ENCODE data around the gene ANKH.

ANKH gene

DNA sequence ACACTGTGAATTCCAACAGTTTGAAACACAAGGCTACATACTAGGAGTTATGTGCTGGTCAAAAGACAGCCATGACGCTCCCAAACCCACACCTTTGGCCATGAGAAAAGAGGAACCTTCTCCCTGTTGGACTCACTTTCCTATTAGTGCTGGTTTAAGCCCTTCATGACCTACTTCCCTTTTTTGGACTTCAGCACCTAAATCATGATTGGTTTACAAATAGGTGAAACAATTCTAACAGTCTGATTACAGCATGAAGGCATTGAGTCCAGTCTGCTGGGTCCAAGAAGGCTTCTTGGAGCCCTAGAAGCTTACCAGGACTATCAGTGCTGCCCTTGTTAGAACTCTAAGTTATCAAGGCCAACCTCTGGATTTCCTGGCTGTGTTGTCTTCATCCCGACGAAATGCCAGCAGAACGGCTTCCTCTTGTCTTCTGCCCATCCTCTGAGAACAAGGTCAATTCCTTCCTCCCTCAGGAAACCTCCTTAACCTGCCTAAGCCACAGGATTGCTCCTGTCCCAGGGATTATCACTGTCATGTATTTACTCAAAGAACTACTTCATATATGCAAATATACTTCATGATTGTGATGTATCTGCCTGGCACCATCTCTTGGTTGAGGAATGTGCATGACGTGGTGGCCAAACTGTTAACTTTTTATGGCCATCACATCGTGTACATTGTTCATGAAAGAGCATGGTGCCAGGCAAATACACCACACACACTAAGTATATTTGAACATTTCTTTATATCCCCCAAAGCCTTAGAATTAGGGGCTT lies 83.6 kb downstream of the ANKH start:
- DNase-seq: no peak

DNA sequence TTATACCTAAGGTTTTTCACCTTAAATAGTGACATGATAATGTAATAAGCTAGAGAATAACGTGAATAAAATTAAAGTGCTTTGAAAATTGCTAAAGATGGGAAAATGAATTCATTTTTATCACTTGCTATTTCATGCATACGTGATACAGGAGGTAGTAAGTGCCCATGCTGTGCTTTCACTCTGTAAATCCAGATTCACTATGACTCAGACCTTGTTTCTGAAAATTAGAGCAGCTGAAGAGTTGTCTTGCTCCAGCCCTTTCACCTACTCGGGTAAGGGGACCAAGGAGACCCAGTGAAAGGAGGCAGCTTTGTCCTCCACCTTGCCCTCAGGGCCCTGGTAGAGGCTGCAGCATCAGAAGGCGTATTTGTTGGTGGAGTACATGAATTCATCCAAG lies 87.9 kb downstream of the ANKH start:
- DNase-seq: no peak

DNA sequence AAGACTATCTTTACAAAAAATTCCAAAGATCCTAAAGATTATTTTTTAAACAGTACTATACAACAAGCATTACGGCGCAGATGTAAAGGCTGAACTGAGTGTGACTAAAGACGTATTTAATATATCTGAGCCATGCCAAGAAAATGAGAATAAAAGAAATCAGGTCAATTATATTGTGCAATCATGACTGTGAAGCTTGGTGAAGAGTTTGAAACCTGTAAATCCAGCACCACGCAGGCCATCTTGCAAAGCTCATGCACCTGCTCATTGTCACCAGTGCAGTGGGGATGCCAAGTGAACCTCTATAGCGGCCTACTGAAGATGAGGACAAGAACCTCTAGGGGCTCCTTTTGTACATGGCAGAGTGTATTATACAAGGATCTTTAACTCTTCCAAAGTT lies 89.0 kb downstream of the ANKH start:
- no peak for DNase-seq

- DNase-seq: no peak
These were observed 90.5 kb downstream of the ANKH start for GRCh38 chr5:14781106-14781505.

DNA sequence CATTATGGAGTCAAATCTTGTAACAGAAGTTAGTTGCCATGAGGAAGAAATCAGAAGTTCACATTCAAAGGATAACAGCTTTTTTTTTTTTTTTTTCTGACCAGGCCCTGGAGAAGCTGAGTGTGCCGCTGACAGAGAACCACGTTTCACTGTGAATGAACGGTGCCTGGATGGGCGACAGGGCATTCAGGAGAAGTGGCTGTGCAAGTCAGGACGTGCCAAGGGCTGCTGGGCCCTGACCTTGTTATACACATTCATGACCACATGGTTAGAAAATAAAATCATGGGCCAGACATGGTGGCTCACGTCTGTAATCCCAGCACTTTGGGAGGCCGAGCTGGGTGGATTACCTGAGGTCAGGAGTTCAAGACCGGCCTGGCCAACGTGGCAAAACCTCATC lies 91.6 kb downstream of the ANKH start:
- no peak for DNase-seq

GRCh38 chr5:14778792-14779070 lies 92.8 kb downstream of the ANKH start:
- DNase-seq: no peak

- no peak for DNase-seq
These were observed 93.4 kb downstream of the ANKH start for GRCh38 chr5:14777932-14778791.

DNA sequence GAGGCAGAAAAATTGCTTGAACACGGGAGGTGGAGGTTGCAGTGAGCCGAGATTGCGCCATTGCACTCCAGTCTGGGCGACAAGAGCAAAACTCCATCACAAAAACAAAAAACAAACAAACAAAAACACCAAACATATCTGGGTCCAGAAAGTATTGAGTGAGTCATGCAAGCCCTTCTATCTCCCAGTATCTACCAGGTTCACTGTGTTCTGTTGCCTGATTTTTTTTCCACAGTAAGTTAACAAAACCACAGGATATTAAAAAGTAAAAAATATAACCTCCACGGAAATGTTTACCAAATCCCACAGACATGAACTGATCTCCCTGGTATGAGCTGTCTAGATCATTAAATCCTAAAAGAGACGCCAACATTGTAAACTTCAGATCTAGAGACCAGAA lies 94.4 kb downstream of the ANKH start:
- no peak for DNase-seq

GRCh38 chr5:14776602-14777001 lies 95.0 kb downstream of the ANKH start:
- DNase-seq: no peak

GRCh38 chr5:14775857-14776256 lies 95.7 kb downstream of the ANKH start:
- DNase-seq: no peak

DNA sequence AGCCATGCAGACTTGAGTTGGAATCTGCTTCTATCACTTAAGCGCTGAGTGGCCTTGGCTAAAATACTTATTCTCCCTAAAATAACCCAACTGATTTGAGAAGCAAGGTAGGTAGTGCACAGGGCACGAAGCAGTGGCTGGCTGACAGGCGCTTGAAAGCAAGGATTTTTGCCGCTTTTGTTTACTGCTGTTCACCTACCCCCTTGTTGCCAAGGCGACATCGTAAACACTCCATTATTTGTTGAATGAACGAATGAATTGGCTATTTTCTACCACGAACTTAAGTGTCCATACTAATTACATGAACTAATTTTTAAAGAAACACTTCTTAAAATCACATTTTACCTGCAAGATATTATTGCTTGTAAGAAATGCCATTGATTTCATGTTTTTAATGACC lies 98.0 kb downstream of the ANKH start:
- DNase-seq: no peak

DNA sequence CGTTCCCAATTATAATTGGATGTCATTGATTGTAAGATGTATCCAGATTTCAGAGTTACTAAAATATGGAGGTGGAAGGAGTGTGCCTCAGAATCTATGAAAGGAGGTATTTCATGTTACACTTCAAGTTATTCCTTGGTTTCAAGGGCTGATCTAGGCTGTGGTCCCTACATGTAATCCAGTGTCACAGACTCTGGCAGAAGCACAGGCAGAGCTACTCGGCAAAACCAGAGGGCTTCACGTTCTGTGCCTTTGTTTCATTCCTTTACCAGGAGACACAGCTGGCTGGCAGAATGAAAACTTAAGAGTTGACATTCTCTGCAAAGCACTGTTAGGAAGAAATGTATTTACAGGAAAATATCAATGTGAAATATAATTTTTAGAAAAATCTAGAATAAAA lies 99.6 kb downstream of the ANKH start:
- no peak for DNase-seq

GRCh38 chr5:14771189-14771588 lies 100.4 kb downstream of the ANKH start:
- DNase-seq: no peak

DNA sequence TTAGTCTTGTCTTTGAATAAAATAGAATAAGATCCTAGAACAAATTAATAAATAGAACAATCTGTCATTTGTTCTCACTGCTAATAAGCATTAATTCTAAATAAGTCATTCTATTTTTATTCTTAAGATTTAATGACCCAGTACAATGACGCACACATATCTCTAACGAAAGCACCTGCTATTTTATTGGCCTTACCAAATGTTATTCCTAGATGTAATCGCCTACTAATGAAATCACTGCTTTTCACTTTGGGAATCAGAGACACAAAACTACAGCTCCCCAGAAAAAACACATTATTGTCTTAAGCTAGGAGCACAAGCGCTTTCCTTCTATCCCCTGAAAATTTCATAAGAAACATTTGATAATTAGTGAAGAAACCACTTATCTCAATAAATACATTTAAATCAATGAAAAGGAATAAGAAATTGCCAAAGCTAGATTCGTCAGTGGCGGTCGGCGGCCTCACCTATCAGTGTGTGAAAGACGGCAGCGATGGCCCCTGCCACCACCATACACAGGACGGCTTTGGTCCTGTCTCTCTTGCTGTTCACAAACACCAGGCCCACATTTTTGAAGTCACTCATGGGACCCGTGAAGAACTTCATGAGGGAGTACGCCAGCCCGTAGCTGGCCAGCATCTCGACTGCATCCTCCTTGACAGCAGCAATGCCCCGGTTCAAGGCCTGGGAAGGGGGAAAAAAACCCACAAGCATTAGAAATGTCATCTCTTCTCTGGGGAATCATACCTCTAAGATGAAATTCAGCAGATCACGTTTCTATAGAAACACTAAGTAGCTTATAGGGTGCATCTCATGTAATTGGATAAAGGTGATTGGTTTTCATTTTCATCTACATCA lies 102.8 kb downstream of the ANKH start:
- DNase-seq: no peak

DNA sequence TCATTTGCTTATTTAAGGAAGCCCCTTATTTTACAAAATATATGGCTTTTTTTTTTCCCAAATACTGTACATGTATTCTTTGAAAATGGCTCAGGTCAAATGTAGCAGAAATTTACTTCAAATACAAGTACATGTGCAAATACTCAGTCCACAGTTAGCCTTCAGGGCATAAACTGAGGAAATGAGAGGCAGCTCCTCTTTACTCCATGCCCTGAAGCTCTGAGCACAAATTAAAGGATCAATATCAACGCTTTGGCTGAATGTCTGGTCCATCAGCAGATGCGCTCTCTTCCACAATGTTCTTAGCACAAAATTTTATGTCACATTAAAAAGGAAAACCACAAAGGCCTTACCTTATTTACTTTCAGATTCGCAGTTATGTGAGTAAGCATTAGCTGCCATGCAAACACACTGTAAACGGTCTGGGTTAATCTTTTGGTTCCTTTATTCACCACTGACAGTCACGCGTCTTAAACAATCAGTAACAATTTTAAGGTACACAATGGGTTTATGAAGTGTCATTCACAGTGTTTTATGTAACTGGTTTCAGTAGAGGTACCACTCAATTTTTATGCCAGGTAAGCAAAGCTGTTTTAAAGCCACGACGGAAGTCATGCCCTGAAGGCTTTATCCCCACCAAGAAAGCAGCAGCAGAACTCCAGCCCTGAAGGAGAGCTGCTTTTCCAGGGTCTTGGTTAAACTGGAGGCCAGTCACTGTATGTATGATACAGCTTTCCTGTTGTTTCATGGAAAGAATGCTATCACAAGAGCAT lies 103.7 kb downstream of the ANKH start:
- DNase-seq: no peak

DNA sequence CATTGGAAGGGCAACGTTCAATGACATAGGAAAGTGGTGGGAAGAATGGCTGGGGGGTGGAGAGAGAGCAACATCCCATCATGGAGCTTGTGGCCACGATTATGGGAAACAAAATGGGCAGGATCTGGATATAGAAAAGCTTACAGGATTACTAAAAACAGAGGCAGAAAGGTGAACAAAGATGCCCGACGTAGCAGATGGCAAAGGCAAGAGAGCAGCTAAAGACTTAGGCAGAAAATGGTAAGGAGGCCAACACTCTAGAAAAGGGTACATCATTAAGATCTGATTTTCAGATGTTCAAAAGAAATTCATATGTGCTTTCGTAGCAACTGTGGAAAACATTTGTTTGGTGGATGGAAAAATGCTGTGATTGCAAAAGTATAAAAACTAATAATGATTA lies 104.5 kb downstream of the ANKH start:
- no peak for DNase-seq

GRCh38 chr5:14766584-14766983 lies 105.0 kb downstream of the ANKH start:
- DNase-seq: no peak

DNA sequence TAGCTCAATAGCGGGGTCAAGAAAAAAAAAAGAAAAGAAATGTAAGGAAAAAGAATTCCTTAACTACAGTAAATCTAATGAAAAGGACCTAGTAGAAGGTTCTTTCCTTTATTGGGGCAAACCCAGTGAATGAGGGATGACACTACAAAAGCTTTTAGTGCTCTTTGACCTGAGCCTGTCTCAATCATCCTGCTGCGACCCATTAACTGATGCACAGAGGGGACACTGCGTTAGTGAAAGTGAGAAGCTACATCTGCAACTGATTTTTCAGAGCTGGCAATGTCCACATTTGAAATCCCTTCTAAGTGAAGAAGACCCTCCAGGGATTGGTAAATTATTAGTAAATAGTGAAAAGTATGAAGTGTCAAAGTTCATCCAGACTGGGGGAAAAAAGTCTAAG lies 106.0 kb downstream of the ANKH start:
- no peak for DNase-seq

DNA sequence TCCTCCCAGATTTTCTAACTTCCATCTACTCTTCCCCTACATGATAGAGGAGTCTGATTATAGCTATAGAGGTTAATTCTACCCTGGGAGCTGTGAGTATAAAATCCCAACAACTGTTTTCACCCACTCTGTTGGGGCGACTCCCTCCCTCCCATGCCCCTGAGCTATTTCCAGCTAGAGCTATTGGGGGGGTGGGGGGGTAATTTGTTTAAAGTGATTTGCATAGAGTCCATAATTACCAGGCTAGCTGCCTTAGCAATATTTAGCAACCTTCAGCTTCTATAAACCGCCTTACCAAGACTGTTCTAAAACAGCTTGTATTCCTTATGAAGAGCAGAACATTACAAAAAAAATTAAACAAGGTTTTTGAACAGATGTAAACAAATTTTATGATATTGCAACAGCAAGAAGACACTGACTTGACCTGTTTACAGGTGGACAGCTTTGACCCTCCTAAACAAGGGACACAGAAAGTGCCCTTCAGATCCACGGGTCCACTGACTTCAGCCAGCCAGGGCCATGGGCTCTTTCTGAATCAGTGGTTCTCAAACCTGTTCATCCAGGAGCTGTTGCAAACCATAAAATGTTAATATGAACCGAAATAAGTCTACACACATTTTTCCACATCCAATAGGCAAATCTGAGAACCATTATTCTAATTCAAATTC lies 108.9 kb downstream of the ANKH start:
- DNase-seq: no peak

DNA sequence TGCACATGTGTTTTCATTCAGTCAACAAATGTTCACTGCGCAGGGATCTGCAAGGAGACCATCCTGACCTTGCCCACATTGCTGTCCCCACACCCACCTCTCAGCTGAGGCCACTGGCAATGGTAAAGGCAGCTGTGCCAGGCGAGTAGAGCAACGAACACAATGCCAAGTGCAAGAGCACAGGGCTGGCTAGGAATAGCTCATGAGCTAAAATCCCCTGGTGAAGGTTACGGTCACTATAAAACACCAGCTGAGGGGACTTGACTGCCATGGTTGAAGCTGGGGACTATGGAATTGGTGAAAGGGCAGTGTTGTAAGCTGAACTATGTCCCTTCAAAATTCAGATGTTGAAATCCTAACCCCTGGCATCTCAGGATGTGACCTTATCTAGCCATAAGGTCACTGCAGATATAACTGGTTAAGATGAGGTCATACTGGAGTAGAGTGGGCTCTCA lies 111.0 kb downstream of the ANKH start:
- no peak for DNase-seq

DNA sequence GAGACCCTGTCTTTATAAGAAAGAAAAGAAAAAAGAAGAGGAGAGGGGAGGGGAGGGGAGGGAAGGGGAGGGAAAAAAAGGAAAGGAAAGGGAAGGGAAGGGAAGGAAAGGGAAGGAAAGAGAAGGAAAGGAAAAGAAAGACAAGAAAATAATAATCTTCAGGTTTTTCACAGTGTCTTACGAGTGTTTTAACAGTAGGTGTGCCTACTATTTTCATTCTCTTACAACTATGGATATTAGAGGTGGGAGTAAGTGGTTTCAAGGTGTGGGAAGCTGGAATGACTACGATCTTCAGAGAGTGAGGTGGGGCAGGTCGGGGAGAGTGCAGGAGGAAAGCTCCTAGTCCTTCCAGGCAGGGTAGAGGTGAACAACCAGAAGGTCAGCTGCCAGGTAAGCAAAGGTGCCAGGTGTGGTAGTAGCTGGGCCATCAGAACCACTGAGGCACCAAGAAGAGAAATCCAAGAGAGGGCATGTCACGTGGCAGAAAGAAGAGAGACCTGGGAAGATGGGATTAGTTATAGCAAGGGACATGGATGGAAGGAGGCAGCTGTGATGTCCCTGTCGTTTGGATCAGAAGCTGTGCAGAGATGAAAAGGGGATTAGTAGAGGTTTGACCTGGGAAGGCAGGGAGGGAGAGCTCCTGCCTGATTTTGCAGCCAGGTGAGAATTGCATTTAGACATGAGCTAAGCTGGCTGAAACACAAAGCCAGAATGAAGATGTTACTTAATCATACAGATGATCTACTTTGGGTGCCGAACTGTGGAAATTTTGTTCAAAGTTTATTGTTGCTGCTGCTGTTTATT lies 111.6 kb downstream of the ANKH start:
- DNase-seq: no peak

All from CD4-positive, alpha-beta T cell treated with Interleukin-17A for 4 hours (primary cell).